GM13977 (cell line): ENCODE measurements around the gene NR5A1.

Source experiments
- DNase-seq: peaks from one replicate; pipeline ENCODE4 v3.0.0; 2012; ENCODE audit warnings: low spot score
- in situ Hi-C: fragments of 300-500 bp; cut with MboI; formaldehyde crosslinking; loops from one replicate; pipeline ENCODE4 v1.12.0; 2022; ENCODE audit warnings: low sequenced_read_pairs, low pct_unique_long_range_greater_than_20kb, mixed read lengths, inconsistent platforms; ENCODE audit not compliant: unreplicated experiment
- TF ChIP-seq, protein P1 (sequence below): IDR thresholded peaks from 2 replicates; pipeline ENCODE4 v1.5.1; 2012; ENCODE audit warnings: mild to moderate bottlenecking, control low read depth; ENCODE audit not compliant: insufficient read depth; ENCODE audit errors: extremely low read depth, missing control alignments

The NR5A1 gene

DNA sequence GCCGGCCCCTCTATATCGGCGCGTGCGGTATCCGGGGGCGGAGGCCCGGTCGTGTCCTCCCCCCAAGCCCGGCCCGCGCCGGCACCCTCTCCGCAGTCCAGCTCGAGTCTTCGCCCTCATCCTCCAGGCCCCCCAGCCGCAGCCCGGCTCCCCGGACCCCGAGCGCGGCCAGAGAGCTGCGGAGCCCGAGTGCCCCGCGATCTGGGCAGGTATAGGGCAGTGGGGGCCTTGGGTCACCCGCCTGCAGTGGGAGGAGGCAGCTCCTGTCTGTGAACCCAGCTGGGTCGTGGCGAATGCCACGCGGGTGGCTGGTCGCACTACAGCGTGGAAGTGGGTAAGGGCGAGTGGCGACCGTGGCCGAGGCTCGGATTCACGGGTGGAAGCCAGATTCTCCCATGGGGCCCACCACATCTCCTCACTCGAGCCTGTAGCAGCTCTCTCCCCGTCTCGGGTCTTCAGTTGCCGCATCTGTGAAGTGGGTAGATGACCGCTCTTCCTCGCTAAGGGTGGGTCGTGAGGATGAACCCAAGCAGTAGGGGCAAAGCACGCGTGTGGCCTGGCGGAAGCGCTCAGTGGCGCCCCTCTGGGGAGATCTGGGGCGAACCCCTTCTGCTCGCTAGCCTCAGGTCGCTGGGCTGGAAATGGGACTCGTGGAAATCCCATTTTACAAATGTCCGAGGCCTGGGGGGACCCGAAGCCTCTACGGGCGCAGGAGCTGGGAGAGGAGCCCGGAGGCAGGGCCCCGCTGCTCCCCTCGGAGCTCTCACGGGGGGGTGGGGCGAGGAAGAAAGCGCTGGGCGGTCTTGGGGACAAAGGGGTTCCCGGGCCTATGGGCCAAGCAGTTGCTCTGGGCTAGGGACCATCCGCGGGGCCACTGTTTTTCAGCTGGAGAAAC lies 1.9 kb downstream of the NR5A1 start:
- no peak for DNase-seq
- in situ Hi-C loops: no loop called here
- TF ChIP-seq, protein P1, sequence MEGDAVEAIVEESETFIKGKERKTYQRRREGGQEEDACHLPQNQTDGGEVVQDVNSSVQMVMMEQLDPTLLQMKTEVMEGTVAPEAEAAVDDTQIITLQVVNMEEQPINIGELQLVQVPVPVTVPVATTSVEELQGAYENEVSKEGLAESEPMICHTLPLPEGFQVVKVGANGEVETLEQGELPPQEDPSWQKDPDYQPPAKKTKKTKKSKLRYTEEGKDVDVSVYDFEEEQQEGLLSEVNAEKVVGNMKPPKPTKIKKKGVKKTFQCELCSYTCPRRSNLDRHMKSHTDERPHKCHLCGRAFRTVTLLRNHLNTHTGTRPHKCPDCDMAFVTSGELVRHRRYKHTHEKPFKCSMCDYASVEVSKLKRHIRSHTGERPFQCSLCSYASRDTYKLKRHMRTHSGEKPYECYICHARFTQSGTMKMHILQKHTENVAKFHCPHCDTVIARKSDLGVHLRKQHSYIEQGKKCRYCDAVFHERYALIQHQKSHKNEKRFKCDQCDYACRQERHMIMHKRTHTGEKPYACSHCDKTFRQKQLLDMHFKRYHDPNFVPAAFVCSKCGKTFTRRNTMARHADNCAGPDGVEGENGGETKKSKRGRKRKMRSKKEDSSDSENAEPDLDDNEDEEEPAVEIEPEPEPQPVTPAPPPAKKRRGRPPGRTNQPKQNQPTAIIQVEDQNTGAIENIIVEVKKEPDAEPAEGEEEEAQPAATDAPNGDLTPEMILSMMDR: no peak

DNA sequence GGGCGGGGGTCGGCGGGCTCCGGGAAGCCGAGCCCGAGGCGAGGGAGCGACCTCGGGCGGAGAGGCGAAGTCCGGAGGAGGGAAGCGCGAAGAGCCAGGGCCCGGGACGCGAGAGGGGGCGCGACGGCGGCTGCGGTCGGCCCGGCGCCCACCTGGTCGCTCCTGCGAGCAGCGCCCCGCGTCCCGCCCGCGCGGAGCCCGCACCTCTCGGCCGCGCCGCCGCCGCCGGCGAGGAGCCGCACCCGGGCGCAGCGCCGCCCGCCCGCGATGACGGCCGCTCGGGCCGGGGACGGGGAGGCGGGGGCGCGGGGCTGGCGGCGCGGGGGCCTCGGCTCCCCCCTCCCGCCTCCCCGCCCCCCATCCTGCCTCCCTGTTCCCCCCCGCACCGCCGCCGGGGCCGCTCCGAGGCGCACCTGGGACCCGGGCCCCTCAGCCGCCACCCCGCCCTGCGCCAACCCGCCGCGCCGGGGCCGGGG lies 2.6 kb downstream of the NR5A1 start:
- TF ChIP-seq, protein P1: no peak
- DNase-seq: no peak
- in situ Hi-C loops: no loop called here

DNA sequence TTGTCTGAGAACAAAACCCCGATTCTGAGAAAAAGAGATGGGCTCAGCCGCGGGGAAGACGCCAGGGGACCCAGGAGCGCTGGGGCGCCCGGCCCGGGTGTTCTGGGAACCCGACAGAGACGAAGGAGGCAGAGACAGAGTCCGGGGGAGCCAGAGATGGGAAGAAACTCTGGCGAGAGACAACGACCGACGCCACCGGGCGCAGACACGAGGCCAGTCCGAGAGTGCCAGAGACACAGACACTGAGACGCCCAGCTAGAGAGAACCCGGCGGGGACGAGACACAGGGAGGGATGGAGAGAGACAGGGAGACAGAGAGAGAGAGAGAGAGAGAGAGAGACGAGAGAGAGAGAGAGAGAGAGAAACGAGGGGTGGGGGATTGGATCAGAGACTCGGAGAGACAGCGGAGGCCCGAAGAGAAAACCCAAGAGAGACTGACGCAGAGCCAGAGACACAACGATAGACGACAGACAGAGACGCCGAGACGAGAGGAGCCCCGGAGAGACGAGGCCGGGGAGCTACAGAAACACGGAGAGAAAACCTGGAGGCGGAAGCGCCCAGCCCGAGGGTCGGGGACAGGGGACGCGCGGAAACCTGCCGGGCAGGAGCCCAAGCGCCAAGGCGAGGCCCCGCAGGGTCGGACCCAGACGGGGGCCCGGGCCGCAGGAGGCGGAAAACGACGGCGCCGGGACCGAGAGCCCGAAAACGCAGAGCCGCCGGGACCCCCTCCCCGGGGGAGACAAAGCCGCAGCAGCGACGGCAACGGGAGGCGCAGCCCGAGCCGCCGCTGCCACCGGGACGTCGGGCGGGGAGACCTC lies 3.3 kb downstream of the NR5A1 start:
- no peak for DNase-seq
- in situ Hi-C loops: no loop called here
- TF ChIP-seq, protein P1: no peak

DNA sequence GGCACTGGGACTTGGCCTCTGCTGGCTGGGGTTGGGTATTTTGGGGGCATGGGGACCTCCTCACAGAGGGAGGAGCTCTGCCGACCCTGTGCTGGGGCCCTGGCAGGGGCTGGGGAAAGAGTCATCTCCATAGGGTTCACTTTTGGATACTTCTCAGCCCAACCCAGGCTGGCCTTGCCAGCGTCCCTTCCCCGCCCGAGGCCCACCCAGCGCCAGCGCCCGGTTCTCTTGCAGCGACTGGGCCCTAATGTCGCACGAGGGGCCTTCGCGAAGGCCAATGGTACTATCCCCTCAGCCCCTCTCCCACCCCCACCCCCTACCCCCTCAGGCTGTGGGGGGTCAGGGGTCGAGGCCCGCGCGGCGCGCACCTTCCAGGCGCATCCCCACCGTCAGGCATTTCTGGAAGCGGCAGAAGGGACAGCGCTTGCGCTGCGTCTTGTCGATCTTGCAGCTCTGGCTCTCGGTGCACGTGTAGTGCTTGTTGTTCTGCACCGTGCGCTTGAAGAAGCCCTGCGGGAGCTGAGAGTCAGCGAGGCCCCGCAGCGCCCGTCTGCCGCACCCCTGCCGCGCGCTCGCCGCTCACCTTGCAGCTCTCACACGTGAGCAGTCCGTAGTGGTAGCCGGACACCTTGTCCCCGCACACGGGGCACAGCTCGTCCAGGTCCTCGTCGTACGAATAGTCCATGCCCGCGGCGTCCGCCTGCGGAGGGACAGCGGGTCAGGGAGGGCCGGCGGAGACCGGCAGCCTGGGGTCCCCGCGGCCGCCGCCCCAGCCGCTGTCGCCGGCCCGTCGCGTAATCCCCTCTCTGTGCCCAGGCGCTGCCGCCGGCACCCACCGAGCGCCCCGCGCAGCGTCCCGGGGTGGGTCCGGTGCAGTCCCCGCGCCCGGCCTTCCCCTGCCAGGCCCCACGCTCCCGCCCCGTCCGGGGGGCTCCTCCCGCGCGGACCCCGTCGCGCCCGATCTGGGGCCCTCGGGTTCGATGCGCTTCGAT lies 4.2 kb downstream of the NR5A1 start:
- TF ChIP-seq, protein P1: no peak
- no peak for DNase-seq
- in situ Hi-C loops: no loop called here

DNA sequence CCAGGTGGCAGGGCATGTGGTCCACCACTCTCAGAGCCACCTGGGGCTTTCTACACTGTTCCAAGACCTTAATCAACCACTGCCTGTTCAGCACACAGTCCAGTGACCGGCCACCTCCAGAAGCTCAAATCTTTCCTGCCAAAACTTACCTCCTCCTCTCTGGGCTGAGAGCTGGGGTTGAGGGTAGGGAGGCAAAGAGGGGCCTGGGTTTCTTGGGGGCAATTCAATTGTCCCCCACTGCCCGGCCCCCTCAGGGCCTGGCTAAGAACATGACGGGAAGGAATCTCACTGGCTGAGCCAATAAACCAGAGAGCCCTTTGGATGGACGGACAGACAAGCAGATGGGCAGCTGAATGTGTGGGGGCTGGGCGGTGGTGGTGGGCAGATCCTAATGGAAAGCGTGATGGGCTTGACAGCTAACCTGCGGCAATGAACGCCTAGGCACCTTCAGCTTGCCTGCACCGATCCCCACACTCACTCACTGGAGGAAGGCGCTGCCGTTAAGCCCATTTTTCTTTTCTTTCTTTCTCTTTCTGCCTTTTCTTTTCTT lies 5.4 kb downstream of the NR5A1 start:
- TF ChIP-seq, protein P1: no peak
- DNase-seq: no peak
- in situ Hi-C loops: no loop called here
